ENCODE data around the gene OGFOD3. TPM values are rescaled to one million over a fixed set of nuclear protein-coding genes. Genes with fewer than 3 reads are reported as not detected.

The OGFOD3 gene
- polyA plus RNA-seq (2012; ENCODE audit: insufficient read depth, insufficient read length, low read depth): 60.8 TPM

DNA sequence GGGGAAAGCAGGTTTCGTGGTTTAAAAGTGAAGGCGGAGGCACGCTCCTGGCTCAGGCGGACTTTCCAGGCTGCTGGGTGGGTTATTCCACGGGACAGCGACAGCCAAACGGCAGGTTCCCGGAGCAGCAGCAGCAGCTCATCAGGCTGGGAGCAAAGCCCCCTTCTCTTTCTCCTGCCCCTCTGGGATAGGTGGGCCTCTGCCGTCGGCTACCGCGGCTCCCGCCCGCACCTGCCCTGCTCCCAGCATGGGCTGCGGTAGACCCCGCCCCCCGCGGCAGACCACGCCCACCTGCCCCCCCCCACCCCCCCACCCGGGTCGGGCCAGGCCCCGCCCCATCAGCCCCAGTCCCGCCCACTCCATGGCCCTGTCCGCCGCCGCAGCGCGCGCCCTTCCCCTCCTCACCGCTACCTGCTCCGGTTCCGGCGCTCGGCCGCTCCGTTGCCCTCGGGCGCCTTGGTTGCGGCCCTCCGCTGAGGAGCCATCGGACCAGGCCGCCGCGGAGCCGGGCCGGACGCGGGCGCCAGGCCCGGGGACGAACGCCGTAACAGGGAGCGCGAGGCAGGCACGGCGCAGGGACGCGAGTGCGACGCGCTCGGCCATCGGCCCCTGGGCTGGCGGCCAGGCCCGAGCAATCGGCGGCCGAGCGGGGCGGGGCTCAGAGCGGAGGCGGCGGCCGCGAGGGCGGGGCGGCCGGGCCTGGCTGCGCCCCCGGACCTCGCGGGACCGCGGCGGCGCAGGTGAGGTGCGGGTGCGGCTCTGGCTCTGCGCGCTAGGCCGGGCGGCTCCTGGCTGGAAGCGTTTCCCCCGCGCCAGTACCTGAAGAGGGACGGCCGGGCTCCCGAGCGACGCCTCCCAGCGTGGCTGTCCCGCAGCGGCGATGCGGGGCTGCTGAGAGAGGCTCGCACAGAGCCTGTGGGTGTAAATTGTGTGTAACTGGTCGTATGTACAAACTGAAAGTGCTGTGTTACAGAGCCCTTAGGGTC is at the start of gene OGFOD3, which contains the start of gene HEXD:
OGFOD3 (minus strand) TSS at position 586 of the 986 bp plus-strand sequence; CDS start at position 485, 101 bp downstream.
HEXD (plus strand) TSS at position 347 of the 986 bp plus-strand sequence. CDS start 1,453 bp downstream, outside the sequence.
- Histone ChIP-seq H3K27me3 (no peaks in the 10 kb centered on the region), H3K9me3 (no peaks in the 10 kb centered on the region), H3K36me3 (peaks cover 6% of the 10 kb centered on the region), H3K4me1 (peaks cover 2% of the 10 kb centered on the region), H3K4me3 (ENCODE audit: low read depth, low read length) (peak within 1 kb of the TSS; percentile 81)
- peak; percentile 88 for DNase-seq
- no peak for TF ChIP-seq CTCF (IDR thresholded peaks at IDR 0.05; ENCODE audit: low read depth, low read length)

DNA sequence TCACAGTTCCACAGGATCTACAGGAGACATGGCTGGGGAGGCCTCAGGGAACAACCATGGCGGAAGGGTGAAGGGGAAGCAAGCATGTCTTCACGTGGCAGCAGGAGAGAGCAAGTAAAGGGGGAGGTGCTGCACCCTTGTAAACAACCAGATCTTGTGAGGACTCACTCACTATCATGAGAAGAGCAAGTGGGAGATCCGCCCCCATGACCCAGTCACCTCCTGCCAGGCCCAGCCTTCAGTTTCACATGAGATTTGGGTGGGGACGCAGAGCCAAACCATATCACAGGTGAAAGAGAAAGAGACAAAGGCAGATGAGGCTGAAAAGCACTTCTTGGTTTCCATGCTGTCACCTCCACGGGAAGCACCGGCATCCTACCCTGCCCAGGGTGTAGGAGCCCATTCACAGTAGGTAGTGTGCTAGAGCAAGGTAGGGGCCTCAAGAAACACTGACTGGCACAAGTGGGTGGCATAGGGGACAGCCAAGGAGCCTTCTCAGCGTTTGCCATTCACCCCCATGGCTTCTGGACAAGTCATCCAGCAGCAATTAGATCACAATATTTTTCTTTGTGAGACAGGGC is 46.7 kb upstream of the OGFOD3 start:
- H3K36me3 ChIP-seq: peaks cover 57% of the 10 kb centered on the region
- no peak for TF ChIP-seq CTCF (IDR thresholded peaks at IDR 0.05; ENCODE audit: low read depth, low read length)
- no peaks in the 10 kb centered on the region for H3K27me3 ChIP-seq
- H3K4me3 ChIP-seq (ENCODE audit: low read depth, low read length): no peak overlapping the region
- no peak for DNase-seq
- H3K9me3 ChIP-seq: no peaks in the 10 kb centered on the region
- H3K4me1 ChIP-seq: no peaks in the 10 kb centered on the region

DNA sequence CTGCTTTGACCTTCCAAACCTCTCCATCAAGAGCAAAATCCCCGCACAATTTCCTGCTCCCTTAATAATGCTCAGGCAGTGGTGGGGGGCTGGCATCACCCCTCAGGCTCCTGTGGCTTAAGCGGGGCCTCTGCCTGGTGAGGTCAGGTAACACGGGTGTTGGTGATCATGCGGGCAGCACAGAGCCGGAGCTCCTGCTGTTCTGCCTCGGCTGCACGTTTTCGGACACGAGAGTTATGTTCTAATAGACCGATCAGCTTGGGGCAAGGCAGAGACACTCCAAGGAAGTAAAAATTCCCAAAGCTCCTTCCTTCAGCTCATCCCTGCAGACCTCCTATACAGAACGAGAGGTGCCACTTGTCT is 46.2 kb upstream of the OGFOD3 start:
- no peak for DNase-seq
- Histone ChIP-seq H3K27me3 (no peaks in the 10 kb centered on the region), H3K4me1 (no peaks in the 10 kb centered on the region), H3K36me3 (peaks cover 54% of the 10 kb centered on the region), H3K4me3 (ENCODE audit: low read depth, low read length) (no peak overlapping the region), H3K9me3 (no peaks in the 10 kb centered on the region)
- TF ChIP-seq CTCF (IDR thresholded peaks at IDR 0.05; ENCODE audit: low read depth, low read length): no peak

DNA sequence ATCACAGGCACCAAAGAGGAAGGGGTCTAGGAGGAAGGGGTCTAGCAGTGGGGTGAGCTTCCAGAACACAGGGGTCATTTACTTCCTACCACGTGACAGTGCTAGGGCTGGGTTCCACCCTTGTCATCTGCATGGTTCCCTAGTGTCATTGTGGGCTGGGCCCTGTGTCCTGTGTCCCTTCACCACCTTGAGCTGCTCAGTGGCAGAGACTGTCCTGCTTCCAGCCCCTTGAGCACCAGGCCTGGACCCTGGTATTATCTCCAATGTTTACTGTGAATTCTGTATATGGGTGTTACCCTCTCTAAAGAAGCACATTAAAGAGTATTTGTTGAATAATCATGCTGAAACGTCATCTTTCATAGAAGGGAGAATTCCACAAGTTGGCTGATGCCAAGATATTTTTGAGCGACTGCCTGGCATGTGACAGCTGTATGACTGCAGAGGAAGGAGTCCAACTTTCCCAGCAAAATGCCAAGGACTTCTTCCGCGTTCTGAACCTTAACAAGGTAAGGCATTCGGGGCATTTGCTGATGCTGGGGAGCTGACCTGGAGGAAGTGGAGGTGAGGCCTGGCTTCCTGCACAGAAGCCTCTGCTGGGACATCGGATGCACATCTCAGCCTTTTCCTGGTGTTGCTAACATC is 45.7 kb upstream of the OGFOD3 start:
- Histone ChIP-seq H3K36me3 (peaks cover 49% of the 10 kb centered on the region), H3K4me3 (ENCODE audit: low read depth, low read length) (no peak overlapping the region), H3K4me1 (no peaks in the 10 kb centered on the region), H3K27me3 (no peaks in the 10 kb centered on the region), H3K9me3 (no peaks in the 10 kb centered on the region)
- TF ChIP-seq CTCF (IDR thresholded peaks at IDR 0.05; ENCODE audit: low read depth, low read length): no peak
- DNase-seq: no peak

DNA sequence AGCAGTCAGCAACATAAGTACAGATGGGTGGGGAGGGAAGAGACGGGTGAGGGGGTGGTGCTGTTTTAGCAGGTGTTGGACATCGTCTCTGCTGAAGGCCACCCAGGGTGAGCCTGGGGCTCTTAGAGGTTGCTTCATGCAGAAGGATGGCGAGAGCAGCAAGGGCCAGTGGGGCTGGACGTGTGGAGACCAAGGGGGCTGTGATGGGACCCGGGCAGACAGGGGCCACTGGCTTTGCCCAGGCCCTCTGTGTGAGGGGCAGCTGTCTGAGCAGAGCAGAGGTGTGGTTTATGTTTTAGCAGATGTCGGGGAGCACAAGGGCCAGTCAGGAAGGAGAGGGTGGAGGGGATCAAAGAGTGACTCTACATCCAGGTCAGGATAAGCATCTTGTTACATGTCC is 45.0 kb upstream of the OGFOD3 start:
- no peak for TF ChIP-seq CTCF (IDR thresholded peaks at IDR 0.05; ENCODE audit: low read depth, low read length)
- no peak for DNase-seq
- H3K36me3 ChIP-seq: peaks cover 44% of the 10 kb centered on the region

More for the DNA sequence above, 45.0 kb upstream of the OGFOD3 start:
- Histone ChIP-seq H3K4me1 (no peaks in the 10 kb centered on the region), H3K27me3 (no peaks in the 10 kb centered on the region), H3K4me3 (ENCODE audit: low read depth, low read length) (no peak overlapping the region), H3K9me3 (no peaks in the 10 kb centered on the region)
